IPS-11a (cell line): ENCODE results near the gene THY1.
"Not testable (repeated sequence)": the region's sequence is repeated elsewhere in the genome, so short reads cannot be mapped to it uniquely, and the experiment has no call there.

Experiments used
- H3K4me3 ChIP-seq: one replicate; pipeline ENCODE4 v1.5.1; 2013; ENCODE audit warnings: low read depth, low read length, control low read depth

THY1 gene

DNA sequence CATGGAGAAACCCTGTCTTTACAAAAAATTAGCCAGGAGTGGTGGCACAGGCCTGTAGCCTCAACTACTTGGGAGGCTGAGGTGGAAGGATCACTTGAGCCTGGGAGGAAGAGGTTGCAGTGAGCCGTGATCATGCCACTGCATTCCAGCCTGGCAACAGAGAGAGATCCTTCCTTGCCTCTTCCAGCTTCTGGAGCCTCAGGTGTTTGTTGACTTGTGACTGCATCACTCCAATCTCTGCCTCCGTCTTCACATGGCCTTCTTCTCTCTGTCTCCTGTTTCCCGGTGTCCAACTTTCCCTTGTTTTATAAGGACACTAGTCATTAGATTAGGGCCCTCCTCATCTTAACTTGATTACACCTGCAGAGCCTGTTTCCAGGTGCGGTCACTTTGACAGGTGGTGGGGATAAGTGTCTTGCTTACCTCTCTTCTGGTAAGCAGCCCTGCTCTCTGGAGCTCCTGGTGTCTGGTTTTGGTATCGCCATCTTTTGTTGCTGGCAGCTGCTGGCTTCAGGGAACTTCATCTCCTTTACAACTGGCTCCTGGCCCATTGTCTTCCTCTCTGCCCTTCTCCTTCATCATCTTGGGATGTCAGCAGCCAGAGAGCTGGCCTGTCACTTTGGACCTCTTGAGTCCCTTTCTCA, 33.2 kb downstream of the THY1 start:
- no peak overlapping the region for H3K4me3 ChIP-seq

- H3K4me3 ChIP-seq = no peak overlapping the region
These were observed 34.9 kb downstream of the THY1 start for GRCh38 chr11:119388103-119388502.

GRCh38 chr11:119384332-119384731, 38.6 kb downstream of the THY1 start:
- H3K4me3 ChIP-seq = no peak overlapping the region

- not testable (repeated sequence) for H3K4me3 ChIP-seq
These were observed 40.5 kb downstream of the THY1 start for GRCh38 chr11:119382513-119382912.

DNA sequence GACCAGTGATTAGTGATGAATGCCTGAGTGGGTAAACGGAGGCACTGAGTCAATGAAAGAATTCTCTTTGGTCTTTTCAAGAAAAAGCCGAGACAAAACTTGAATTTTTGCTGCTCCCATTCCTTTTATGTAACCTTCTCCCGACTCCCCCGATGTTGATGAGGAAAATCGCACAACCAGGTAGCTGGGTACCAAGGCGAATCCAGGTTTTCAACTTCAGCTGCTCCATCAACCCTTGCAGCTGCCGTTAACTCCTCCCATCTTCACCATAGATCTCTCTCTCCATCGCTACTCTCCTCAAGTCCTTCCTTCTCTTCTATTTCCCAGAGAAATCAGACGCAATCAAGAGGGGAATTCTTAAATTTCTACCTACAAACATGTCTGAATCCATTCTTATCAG, 40.9 kb downstream of the THY1 start:
- peak overlapping the region; percentile 78 for H3K4me3 ChIP-seq

DNA sequence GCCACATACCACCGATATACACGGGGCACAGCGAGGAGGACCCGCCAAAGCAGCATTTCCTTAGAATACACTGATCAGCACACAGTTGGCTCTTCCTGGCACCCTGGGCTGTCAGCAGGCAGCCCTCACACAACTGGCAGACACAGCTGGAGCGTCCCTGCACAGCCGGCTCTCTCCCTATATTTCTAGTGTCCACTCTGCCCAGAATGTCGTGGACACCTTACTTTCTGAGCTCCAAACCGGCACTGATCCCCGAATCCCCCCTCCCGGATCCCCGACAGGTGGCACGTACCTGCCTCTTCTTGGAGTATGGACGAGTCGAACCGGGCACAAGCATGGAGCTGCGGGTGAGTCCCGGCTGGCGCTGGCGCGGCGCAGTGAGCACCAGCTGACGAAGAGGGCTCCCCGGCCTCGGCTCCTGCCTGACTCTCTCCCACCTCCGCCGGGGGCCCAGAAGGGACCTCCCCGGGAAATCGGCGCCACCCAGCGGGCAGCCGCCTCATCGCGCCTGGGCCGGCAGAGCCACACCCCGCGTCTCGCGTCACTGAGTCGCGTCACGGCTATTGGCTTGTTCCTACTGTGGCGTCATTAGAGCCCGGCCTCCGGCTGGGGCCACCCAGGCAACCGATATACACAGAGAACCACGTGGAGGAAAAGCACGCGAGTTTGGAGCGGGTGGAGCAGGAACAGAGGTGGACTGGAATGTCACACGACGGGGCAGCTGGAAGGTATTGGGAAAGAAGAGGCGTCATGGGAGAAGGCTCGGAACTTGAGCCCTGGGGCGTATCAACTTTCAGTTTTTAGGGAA, 41.6 kb downstream of the THY1 start, which contains the start of gene USP2:
TSS of gene USP2 (minus strand) at position 510 of the 808 bp plus-strand sequence. CDS start 8,210 bp downstream, outside the sequence.
- H3K4me3 ChIP-seq = peak within 1 kb of the TSS; percentile 78

- peak overlapping the region; percentile 78 for H3K4me3 ChIP-seq
These were observed 42.2 kb downstream of the THY1 start for GRCh38 chr11:119380827-119381180.

- H3K4me3 ChIP-seq = no peak overlapping the region
These were observed 42.7 kb downstream of the THY1 start for GRCh38 chr11:119380160-119380826.

DNA sequence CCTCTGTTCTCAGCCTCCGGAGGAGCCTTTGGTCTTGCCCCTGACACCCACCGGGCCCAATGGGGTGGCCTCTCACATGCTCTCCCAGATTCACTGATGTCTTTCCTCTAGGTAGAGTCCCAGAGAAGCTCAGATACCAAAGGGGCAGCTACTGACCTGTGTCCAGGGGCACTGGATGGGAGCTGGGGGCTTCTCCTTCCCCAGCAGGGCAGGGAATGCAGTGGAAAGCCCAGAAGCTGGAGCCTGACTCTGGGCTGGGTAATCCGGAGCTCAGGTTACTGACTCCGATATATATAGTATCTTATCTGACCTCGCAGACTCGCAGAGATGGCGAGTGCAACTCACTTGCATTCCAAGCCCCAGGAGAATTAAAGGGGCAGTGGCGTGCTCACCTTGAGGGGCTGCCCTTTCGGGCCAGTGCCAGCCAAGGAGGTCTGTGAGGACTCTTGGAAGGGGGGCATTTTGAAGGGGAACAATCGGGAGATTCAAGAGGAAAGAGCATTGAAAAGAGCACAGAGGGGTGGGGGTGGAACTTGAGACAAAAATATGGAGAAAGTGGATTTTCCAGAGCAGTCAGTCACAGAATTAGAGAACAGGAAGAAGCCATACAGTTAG, 44.0 kb downstream of the THY1 start:
- no peak overlapping the region for H3K4me3 ChIP-seq

GRCh38 chr11:119377961-119378667, 44.9 kb downstream of the THY1 start:
- no peak overlapping the region for H3K4me3 ChIP-seq

- H3K4me3 ChIP-seq = no peak overlapping the region
These were observed 45.7 kb downstream of the THY1 start for GRCh38 chr11:119377112-119377901.

DNA sequence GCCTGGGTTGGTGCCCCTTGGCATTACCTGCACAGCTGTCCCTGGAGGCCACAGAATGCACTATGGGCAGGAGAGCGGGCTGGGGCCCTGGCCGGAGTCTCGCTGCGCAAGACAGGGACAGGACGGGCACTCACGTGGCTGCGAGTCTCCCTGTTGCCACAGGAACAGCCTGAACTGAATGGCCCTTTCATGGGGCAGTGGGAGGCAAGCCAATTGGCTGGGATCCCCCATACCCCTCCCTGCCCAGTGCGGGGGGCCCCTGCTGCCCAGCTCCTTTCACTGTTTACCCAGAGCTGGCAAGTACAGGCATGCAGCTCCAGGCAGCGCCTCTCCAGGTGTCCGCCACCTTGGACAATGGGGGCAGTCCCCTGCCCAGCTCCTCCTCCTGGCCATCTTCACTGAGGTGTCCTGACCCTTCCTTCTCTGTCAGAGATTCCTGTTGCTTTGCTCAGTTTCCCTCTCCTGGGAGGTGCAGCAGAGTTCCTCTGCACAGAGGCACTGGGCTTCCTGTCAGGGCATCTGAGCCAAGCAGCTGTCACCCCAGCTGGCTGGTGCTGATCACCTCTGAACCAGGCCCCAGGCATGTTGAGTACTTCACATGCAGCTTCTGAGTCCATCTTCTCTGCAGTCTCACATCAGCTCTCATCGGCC, 46.6 kb downstream of the THY1 start:
- no peak overlapping the region for H3K4me3 ChIP-seq

GRCh38 chr11:119375337-119376196, 47.4 kb downstream of the THY1 start:
- H3K4me3 ChIP-seq = no peak overlapping the region

- H3K4me3 ChIP-seq = no peak overlapping the region
These were observed 48.2 kb downstream of the THY1 start for GRCh38 chr11:119374632-119375336.

GRCh38 chr11:119373921-119374631, 48.9 kb downstream of the THY1 start:
- no peak overlapping the region for H3K4me3 ChIP-seq

GRCh38 chr11:119373059-119373920, 49.7 kb downstream of the THY1 start:
- H3K4me3 ChIP-seq = no peak overlapping the region
